GM11168 (cell line): ENCODE measurements around the gene ZSCAN5A.
"Not testable (repeated sequence)": the region's sequence is repeated elsewhere in the genome, so short reads cannot be mapped to it uniquely, and the experiment has no call there.

Experiments
- in situ Hi-C: fragments of 300-500 bp; cut with MboI; formaldehyde crosslinking; loops from one replicate; pipeline ENCODE4 v1.12.0; 2022; ENCODE audit warnings: low sequenced_read_pairs; ENCODE audit not compliant: unreplicated experiment

Gene ZSCAN5A

GRCh38 chr19:56316728-56317127 is 2.1 kb upstream of the ZSCAN5A start:
- in situ Hi-C loops = no loop called here

GRCh38 chr19:56315077-56315828 is 614 bp upstream of the ZSCAN5A start:
- in situ Hi-C loops = no loop called here

- in situ Hi-C loops = no loop called here
Measured at GRCh38 chr19:56314018-56314380, 640 bp downstream of the ZSCAN5A start.

GRCh38 chr19:56312787-56313657 is 1.6 kb downstream of the ZSCAN5A start:
- in situ Hi-C loops = no loop called here

- in situ Hi-C loops = no loop called here
Measured at GRCh38 chr19:56312342-56312741, 2.3 kb downstream of the ZSCAN5A start.

GRCh38 chr19:56310462-56310861 is 4.2 kb downstream of the ZSCAN5A start:
- in situ Hi-C loops = no loop called here

- in situ Hi-C loops = no loop called here
Measured at GRCh38 chr19:56309511-56310185, 5.0 kb downstream of the ZSCAN5A start.

- in situ Hi-C loops = no loop called here
Measured at GRCh38 chr19:56308792-56309191, 5.8 kb downstream of the ZSCAN5A start.

GRCh38 chr19:56307062-56307461 is 7.6 kb downstream of the ZSCAN5A start:
- in situ Hi-C loops = not testable (repeated sequence)

- in situ Hi-C loops = no loop called here
Measured at GRCh38 chr19:56306016-56306415, 8.6 kb downstream of the ZSCAN5A start.

- in situ Hi-C loops = no loop called here
Measured at GRCh38 chr19:56304243-56304642, 10.4 kb downstream of the ZSCAN5A start.

- in situ Hi-C loops = no loop called here
Measured at GRCh38 chr19:56301886-56302620, 12.6 kb downstream of the ZSCAN5A start.

- in situ Hi-C loops = no loop called here
Measured at GRCh38 chr19:56301155-56301554, 13.5 kb downstream of the ZSCAN5A start.

- in situ Hi-C loops = no loop called here
Measured at GRCh38 chr19:56299688-56300087, 15.0 kb downstream of the ZSCAN5A start.

GRCh38 chr19:56297010-56297409 is 17.6 kb downstream of the ZSCAN5A start:
- in situ Hi-C loops = no loop called here

GRCh38 chr19:56295531-56296455 is 18.8 kb downstream of the ZSCAN5A start:
- in situ Hi-C loops = no loop called here

GRCh38 chr19:56294549-56294948 is 20.1 kb downstream of the ZSCAN5A start:
- in situ Hi-C loops = no loop called here

- in situ Hi-C loops = no loop called here
Measured at GRCh38 chr19:56291867-56292266, 22.8 kb downstream of the ZSCAN5A start.

- in situ Hi-C loops = no loop called here
Measured at GRCh38 chr19:56290104-56290503, 24.5 kb downstream of the ZSCAN5A start.
